ENCODE results near the gene CENATAC. TPM values are rescaled to one million over a fixed set of nuclear protein-coding genes. Genes with fewer than 3 reads are reported as not detected.
A peak's percentile ranks its signal among the peaks of the same experiment; 100 is the strongest.

Gene CENATAC
- total RNA-seq, 4 donors from 2014 or later: 77.3 to 158 (median 88.0) TPM

DNA sequence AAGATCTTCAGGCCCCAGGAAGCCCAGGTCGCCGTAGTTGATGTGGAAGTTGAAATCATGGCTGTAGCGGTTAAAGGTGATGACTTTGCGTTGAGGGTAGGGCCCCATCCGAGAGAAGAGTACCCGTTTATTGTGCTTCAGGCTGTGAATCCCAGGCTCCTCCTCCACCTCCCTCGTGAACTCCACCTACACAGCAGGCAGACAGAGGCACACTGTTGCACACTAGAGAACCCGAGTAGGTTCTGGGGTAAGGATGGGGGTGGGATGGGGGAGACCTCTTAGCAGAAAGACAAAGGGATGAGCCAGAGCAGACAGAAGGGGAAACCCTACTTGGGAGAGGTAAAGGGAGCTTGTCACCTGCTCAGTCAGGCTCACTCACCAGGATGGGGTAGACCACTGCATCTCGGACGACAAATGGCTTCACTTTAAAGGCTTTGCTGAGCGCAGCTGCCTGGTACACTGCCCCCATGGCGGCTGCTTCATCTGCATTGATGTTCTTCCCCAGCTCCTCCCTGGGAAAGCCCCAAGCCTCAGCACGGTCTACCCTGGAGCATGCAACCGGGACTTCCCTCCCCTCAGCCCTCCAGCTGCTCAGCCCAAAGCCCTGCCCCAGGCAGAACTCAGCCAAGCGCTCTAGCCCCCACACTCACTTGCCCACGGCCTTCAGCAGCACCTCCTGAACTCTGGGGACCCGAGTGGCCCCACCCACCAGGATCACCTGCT, 53.7 kb downstream of the CENATAC start:
- 68 to 77% methylated on average over 16 to 17 of the region's 17 CpGs for WGBS, 2 donors

DNA sequence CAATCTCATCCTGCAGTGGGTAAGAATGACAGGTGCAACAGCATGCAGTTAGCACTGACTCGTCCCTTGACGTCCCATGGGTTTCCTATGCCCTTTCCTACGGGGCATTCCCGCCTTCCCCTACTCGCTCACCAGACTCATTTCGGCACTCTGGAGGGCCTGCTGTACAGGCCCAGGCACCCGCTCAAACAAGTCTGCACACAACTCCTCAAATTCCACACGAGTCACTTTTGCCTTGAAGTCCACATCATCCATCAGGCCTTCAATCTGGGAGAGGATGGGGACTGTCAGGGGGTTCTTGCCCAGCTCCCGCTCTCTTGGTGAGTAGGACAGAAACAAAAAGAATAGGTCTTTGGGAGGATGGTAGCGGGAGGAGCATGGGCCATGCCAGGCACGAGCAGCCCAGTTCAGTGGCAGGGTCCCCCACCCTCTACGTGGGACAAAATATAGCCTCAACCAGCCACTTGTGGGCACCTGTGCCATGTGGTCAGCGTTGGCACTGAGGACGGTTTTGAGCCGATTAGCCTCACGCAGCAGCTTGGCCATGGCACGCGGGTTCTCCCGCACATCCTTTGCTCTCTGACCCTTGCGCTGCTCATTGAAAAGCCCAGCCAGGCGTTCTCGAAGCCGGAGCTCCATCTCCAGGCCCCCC, 54.4 kb downstream of the CENATAC start:
- no peaks in the 10 kb centered on the region for H3K27me3 ChIP-seq
- peaks cover 0 to 17% (median 7%) of the 10 kb centered on the region in 4 donors for H3K4me1 ChIP-seq
- peaks cover 2 to 80% (median 59%) of the 10 kb centered on the region in 3 donors for H3K36me3 ChIP-seq
- no peak overlapping the region for H3K27ac ChIP-seq
- no peak for DNase-seq (ENCODE audit: low spot score in 2 of 2)
- H3K9me3 ChIP-seq: no peaks in the 10 kb centered on the region
- 92 to 94% methylated on average over 23 of the region's 23 CpGs for WGBS, 2 donors
- no peak overlapping the region for H3K4me3 ChIP-seq
- TF ChIP-seq, protein P1, sequence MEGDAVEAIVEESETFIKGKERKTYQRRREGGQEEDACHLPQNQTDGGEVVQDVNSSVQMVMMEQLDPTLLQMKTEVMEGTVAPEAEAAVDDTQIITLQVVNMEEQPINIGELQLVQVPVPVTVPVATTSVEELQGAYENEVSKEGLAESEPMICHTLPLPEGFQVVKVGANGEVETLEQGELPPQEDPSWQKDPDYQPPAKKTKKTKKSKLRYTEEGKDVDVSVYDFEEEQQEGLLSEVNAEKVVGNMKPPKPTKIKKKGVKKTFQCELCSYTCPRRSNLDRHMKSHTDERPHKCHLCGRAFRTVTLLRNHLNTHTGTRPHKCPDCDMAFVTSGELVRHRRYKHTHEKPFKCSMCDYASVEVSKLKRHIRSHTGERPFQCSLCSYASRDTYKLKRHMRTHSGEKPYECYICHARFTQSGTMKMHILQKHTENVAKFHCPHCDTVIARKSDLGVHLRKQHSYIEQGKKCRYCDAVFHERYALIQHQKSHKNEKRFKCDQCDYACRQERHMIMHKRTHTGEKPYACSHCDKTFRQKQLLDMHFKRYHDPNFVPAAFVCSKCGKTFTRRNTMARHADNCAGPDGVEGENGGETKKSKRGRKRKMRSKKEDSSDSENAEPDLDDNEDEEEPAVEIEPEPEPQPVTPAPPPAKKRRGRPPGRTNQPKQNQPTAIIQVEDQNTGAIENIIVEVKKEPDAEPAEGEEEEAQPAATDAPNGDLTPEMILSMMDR (IDR thresholded peaks at IDR 0.05): no peak
- no peak for TF ChIP-seq EP300 (IDR thresholded peaks at IDR 0.05)
- TF ChIP-seq POLR2A (IDR thresholded peaks at IDR 0.05): no peak

More for the DNA sequence above, 53.7 kb downstream of the CENATAC start:
- Histone ChIP-seq H3K4me1 (peaks cover 0 to 17% (median 7%) of the 10 kb centered on the region in 4 donors), H3K27me3 (no peaks in the 10 kb centered on the region), H3K36me3 (peaks cover 2 to 86% (median 64%) of the 10 kb centered on the region in 3 donors), H3K9me3 (no peaks in the 10 kb centered on the region), H3K4me3 (no peak overlapping the region), H3K27ac (no peak overlapping the region)
- DNase-seq (ENCODE audit: low spot score in 2 of 2): no peak
- TF ChIP-seq, protein P1 (IDR thresholded peaks at IDR 0.05): no peak
- no peak for TF ChIP-seq POLR2A (IDR thresholded peaks at IDR 0.05)
- TF ChIP-seq EP300 (IDR thresholded peaks at IDR 0.05): no peak

DNA sequence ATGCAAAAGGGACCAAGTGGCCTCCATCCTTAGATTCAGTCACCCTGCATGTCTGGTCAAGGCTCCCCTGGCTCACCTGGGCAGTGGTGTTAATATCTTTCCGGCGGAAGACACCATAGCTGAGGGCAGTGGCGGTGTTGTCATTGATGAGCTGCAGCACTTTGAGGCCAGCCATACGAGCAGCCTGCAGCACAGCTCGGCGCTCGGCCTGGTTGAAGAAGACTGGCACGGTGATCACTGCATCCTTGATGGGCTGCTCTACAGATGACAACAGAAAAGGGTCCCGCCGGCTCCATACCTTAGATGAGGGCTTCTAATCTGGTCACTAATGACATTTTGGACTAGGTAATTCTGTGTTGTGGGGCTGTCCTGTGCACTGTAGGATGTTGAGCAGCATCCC, 56.5 kb downstream of the CENATAC start:
- Histone ChIP-seq H3K27ac (no peak overlapping the region), H3K9me3 (no peaks in the 10 kb centered on the region), H3K27me3 (no peaks in the 10 kb centered on the region), H3K4me1 (peaks cover 0 to 26% (median 15%) of the 10 kb centered on the region in 4 donors), H3K36me3 (peaks cover 0 to 58% (median 39%) of the 10 kb centered on the region in 3 donors), H3K4me3 (no peak overlapping the region)
- 88 to 92% methylated on average over 7 to 10 of the region's 10 CpGs for WGBS, 2 donors
- DNase-seq (ENCODE audit: low spot score in 2 of 2): no peak
- TF ChIP-seq POLR2A (IDR thresholded peaks at IDR 0.05): no peak
- TF ChIP-seq, protein P1 (IDR thresholded peaks at IDR 0.05): no peak
- no peak for TF ChIP-seq EP300 (IDR thresholded peaks at IDR 0.05)

DNA sequence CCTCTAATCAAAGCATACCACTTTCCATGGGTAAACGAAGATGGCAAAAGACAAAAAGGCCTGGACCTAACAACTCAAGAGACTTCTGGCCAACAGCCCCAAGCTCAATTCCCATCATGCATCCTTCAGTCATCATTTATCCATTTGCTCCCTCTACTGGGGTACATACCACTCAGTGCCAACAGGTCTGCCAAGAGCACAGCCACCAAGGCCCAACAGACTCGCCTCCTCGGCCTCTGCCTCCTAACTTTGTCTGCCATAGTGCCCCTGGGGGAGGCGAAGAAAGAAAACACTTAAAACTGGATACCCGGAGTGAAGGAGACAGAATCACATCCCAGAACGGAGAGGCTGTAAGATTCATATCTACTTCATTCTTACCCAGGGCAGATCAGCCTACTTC, 58.0 kb downstream of the CENATAC start:
- H3K27me3 ChIP-seq: no peaks in the 10 kb centered on the region
- H3K36me3 ChIP-seq: peaks cover 0 to 44% (median 37%) of the 10 kb centered on the region in 3 donors
- no peak for TF ChIP-seq EP300 (IDR thresholded peaks at IDR 0.05)
- TF ChIP-seq, protein P1 (IDR thresholded peaks at IDR 0.05): no peak
- TF ChIP-seq POLR2A (IDR thresholded peaks at IDR 0.05): no peak
- peak overlapping the region in 3 of 4 donors; percentile 91 to 96 (median 91) for H3K27ac ChIP-seq
- peaks cover 0 to 26% (median 15%) of the 10 kb centered on the region in 4 donors for H3K4me1 ChIP-seq
- WGBS, 2 donors: 29 to 30% methylated on average over 6 of the region's 6 CpGs
- H3K4me3 ChIP-seq: peak overlapping the region; percentile 91 to 99 (median 96)
- no peak for DNase-seq (ENCODE audit: low spot score in 2 of 2)
- H3K9me3 ChIP-seq: no peaks in the 10 kb centered on the region

Measured in tibial nerve (tissue), 4 donors.